GM12875 (cell line): ENCODE results near the gene BRSK2.
A peak's percentile ranks its signal among the peaks of the same experiment; 100 is the strongest.

Source experiments
- H3K4me3 ChIP-seq: one replicate; pipeline ENCODE4 v1.5.1; 2011; ENCODE audit warnings: low read depth, low read length, control low read depth
- CTCF ChIP-seq: IDR thresholded peaks from 2 replicates; pipeline ENCODE4 v1.5.1; 2011; ENCODE audit warnings: low read depth, mild to moderate bottlenecking, control low read depth, inconsistent platforms, low read length, moderate library complexity, borderline replicate concordance; ENCODE audit not compliant: insufficient read depth

BRSK2 gene

GRCh38 chr11:1381793-1382425 lies 7.8 kb upstream of the BRSK2 start:
- no peak overlapping the region for H3K4me3 ChIP-seq
- no peak for TF ChIP-seq CTCF

GRCh38 chr11:1382429-1382828 lies 7.3 kb upstream of the BRSK2 start:
- no peak overlapping the region for H3K4me3 ChIP-seq

GRCh38 chr11:1382831-1383607 lies 6.7 kb upstream of the BRSK2 start:
- no peak for TF ChIP-seq CTCF

More at GRCh38 chr11:1382429-1382828, 7.3 kb upstream of the BRSK2 start:
- no peak for TF ChIP-seq CTCF

GRCh38 chr11:1384199-1384970 lies 5.3 kb upstream of the BRSK2 start:
- no peak for TF ChIP-seq CTCF
- H3K4me3 ChIP-seq = no peak overlapping the region

More at GRCh38 chr11:1382831-1383607, 6.7 kb upstream of the BRSK2 start:
- peak overlapping the region; percentile 44 for H3K4me3 ChIP-seq

GRCh38 chr11:1387521-1387920 lies 2.2 kb upstream of the BRSK2 start:
- H3K4me3 ChIP-seq = no peak overlapping the region
- no peak for TF ChIP-seq CTCF

- TF ChIP-seq CTCF = no peak
- H3K4me3 ChIP-seq = no peak overlapping the region
Measured at GRCh38 chr11:1387961-1388762, 1.6 kb upstream of the BRSK2 start.
